ENCODE data around the gene SSTR4. TPM values are rescaled to one million over a fixed set of nuclear protein-coding genes. Genes with fewer than 3 reads are reported as not detected.
"Not testable (repeated sequence)": the region's sequence is repeated elsewhere in the genome, so short reads cannot be mapped to it uniquely, and the experiment has no call there.

Gene SSTR4
- total RNA-seq, 1 donor from 2014 or later: not detected

DNA sequence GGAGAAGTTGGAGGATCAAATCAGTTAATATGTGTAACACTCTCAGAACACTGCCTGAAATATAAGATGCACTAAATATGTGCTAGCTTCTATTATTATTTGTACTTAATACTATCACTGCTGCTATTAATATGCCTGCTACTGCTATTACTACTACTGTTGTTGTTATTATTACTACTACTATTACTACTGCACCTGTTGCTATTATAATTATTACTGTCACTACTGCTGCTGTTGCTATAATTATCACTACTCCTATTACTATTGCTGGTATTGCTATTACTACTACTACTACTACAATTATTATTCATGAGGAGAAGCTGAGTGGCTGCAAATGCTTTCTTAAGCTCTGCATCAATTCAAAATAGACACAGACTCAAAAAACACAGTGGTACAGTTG, 16.7 kb upstream of the SSTR4 start:
- intact Hi-C loops (cut with micrococcal nuclease): no loop called here

DNA sequence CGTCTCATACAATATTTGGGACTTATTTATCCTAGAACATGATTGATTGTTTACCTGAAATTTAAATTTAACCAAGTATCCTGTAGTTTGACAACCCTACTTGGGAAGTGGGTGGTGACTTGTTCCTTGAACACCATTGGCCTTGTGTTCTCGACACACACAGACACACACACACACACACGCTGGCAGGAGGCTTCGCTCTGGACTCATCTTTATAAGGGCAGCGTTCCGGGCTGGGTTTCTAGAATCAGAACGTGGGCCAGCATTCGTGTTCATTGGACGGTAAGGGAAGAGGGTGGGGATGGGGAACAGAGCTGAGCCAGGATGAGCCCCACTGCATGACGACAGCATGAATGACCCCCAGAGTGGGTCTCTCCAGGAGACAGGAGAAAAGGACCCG, 16.2 kb upstream of the SSTR4 start:
- intact Hi-C loops (cut with micrococcal nuclease): no loop called here

DNA sequence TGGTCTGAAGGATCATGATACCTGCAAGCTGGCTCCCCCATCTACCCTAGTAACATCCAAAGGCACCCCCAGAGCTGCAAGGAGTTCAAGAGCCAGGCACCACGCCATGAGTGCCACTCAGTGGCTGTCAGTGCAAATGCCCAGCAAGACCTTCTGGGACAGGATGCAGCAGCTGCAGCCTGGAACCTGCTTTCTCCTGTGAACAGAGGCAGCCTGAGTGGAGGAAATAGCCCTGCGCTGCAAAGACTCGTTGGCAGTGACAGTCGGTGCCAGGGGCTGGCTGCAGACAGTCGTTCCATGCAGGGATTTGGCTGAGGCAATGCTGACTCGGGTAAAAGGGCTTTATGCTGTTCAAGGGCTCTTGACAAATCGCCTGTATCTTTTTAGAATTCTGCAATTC, 15.7 kb upstream of the SSTR4 start:
- intact Hi-C loops (cut with micrococcal nuclease): no loop called here

DNA sequence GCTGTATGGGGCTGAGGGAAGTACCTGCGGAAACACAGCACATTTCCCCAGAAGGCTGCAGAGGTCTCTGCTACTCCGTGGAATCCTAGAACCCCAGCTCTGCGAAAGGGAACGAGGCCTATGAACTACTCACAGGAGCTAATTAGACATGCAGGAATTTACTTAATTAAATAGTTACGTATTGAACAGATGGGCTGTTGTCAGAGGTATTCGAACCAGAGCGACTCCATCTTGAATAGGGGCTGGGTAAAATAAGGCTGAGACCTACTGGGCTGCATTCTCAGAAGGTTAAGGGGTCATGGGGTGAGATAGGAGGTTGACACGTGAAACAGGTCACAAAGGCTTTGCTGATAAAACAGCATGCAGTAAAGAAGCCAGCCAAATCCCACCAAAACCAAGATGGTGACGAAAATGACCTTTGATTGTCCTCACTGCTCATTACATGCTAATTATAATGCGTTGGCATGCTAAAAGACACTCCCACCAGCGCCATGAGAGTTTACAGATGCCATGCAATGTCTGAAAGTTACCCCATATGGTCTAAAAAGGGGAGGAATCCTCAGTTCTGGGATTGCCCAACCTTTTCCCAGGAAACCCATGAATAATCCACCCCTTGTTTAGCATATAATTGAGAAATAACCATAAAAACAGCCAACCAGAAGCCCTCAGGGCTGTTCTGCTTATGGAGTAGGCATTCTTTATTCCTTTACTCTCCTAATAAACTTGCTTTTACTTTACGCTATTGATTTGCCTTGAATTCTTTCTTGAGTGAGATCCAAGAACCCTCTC, 14.7 kb upstream of the SSTR4 start:
- intact Hi-C loops (cut with micrococcal nuclease): no loop called here

DNA sequence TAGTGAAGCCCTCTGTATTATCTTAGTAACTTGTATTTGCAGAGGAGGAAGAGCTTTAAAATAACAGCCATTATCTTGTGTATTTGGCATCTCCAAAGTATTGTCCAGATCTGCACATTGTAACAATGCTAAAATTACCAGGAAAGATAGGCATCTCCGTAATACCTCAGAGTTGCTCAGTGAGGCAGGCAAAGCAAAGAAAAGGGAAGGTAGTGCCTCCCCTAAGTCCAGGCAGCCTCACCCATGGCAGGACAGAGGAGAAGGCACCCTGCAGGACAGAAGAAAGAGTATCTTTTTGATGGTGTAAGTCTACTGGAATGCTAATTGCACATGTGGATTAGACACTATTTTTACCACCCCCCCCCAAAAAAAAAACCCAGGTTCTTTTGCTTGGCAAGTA, 13.6 kb upstream of the SSTR4 start:
- intact Hi-C loops (cut with micrococcal nuclease): no loop called here

DNA sequence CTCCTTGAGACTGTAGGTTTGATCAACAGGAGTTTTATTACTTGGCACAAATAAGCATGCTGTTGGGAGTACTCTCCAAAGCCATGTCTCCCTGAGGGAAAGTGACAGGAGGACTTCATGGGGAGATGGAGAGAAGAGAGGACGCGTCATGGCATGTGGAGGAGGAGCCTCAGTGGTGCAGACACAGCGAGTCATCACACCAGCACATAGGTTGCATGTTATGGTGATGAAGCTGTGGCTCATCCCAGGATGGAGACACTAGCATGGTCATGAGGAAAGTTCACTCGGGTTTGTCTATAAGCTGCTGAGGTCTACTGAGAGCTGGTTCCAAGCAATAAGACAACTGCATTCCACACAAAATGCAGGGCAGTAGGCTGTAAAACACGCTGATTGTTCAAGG, 13.2 kb upstream of the SSTR4 start:
- intact Hi-C loops (cut with micrococcal nuclease): no loop called here

DNA sequence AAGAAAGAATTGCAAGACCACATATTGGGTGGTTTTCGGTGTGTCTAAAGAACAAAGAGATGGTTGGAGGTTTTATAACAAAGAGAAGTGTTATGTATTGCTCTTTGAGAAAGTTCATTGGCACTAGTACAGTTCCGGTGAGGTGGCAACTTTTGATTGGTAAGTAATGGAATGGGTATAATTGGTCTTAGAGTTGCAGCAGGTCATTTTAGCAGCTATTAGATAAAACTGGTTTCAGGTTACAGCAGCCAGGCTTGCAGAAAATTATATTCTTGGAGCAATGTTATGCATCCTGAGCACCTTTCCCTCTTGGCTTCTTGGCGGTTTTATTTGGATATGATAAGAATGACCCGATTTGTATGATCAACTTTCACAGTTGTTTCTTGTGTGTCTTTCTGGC, 12.3 kb upstream of the SSTR4 start:
- intact Hi-C loops (cut with micrococcal nuclease): no loop called here

DNA sequence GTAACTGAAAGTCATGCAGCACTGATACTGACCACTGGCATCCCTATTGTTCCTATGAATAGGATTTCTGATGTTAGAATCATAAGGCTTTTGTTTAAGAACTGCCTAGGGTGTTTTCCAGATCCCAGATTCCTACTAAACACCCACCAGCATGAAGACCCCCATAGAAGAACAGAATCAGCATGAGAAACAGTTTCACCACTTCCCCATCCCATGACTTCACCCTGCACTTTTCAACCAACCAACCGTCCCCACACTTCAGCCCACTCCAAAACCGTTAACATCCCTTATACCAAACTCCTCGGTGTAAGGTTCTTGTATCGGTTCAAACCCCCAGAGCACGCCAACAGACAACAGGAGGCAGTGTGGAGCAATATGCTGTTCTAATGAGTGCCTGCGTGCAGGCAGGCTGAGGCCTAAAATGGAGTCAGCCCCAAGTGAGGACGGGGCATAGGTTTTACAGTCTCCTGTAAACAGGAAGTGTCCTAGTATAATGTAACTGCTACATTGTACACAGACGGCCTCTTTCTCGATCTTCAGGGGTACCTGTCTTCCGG, 11.4 kb upstream of the SSTR4 start:
- intact Hi-C loops (cut with micrococcal nuclease): no loop called here

DNA sequence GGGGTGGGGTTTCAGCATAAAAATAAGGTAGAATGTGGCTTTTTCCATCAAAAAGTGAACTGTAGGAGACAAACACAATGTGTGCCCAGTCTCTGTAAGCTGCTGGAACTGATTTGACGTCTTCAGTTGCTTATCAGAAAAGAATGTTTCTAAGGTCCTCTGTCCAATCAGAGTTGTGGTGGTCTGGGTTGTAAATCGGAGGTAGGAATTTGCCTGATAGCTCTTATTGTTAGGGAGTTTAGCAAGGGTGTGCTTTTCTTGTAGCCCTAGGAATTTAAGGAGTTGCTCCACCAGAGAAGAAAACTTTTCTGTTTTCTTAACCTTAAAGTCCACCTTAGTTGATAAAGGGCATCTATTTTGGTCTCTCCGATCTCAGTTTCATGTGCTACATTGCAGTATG, 10.4 kb upstream of the SSTR4 start:
- intact Hi-C loops (cut with micrococcal nuclease): no loop called here

DNA sequence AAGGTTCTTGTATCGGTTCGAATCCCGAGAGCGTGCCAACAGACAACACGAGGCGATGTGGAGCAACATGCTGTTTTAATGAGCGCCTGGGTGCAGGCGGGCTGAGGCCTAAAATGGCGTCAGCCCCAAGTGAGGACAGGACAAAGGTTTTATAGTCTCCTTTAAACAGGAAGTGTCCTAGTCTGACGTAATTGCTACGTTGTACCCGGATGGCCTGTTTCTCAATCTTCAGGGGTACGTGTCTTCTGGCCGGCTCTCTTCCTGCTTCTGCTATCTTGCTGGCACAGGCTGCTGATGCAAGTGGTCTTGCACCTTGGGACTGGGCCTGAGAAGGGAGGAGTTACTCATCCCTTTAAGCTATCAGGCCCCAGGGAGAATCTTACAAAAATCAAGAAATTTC, 9.6 kb upstream of the SSTR4 start:
- intact Hi-C loops (cut with micrococcal nuclease): not testable (repeated sequence)

DNA sequence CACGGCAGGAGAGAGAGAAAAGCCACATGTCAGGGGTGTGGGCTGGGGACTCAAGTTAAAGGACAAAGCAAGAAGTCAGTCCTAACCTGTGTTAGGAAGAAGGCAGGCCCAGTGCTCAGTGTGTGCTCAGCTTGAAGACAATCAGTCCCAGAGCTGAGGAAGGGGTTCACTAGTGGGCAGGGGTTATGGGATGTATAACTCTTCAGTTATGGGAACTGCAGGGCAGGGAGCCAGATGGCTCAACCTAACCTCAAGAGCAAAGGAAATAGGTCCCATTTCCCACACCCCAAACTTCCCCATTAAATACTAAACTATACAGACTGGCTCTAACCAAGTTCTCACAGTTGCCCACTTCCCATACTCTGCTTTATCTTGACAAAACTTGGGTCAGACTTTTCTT, 7.4 kb upstream of the SSTR4 start:
- intact Hi-C loops (cut with micrococcal nuclease): no loop called here

DNA sequence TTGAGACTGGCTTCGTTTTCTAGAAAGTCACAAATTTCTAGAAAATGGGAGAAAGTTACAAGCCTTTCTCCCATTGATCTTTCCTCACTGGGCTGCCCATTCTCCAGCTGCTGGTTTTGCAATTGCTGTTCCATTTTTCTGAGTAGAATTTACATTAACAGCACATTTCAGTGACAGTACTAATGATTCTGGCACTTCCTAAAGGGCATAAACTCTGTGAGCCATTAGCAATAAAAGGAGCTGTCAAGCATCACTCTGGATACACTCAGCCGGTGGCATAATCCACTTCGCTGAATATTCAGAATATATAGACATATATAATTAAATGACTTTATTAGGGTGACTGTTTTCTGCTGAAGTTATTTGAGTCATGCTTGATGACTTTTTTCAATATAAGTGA, 6.7 kb upstream of the SSTR4 start:
- intact Hi-C loops (cut with micrococcal nuclease): no loop called here

DNA sequence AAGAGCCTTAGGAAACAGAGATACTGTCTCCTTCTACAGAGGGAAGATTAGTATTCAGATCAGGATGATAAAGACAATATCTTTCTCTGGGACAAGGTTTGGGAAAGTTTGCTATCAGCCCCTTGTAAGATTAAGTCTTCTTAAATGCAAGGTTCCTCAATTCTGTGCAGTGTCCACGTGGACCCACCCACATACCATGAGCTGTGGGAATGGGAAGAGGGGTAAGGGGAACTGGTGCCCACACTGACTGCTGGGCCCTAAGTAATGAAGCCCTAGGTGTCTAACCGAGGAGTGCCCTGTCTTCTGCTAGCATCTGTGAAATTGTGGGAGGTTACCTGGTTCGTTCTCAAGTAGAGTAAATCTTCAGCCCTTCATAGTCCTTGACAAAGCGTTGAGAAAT, 5.8 kb upstream of the SSTR4 start:
- intact Hi-C loops (cut with micrococcal nuclease): no loop called here

DNA sequence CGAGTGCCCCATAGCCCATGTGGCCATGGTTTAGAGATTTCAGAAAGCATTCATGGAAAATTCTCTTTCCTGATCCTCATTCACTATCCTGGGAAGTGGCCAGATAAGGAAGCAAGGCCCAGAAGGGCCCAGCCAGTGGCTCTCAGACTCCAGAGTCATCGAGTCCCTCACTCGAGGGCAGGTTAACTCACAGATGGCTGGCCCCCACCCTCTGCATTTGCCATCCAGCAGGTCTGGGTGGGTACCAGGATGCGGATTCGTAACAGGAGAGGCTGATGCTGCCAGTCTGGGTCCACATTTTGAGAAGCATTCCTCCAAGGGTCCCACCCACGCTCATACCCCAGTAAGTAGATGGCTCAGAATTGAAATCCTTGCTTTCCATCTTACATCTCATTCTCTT, 3.8 kb upstream of the SSTR4 start:
- intact Hi-C loops (cut with micrococcal nuclease): no loop called here

DNA sequence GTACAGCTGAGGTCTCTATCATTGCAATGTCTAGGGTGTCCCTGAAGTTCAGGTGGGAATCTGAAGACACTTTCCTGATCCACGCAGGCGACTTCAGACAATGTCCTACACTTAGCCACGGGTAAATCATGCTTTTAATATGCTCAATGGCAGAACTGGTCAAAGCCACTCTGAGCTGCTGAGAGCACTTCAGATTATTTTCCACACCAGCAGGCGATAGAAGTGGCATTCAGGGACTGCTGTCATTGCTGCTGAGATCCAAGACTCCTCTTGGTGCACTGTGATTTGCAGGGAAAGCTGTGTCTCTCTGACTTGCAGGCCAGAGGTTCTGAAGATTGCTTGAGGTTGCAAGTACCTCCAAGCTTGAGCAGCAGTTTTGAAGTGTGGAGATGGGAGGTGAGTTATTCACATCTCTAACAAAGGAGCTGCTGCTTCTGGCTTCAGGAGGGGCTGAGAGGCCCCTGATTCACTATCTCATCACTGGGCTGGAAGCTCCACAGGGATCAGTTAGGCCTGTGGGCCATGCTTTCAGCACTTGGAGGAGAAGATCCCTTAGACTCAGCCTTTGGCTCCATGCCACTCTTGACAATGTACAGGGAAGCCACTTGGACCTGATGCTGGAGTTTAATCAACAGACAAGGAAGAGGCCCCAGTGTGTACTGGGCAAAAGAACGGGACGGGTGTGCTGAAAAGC, 2.9 kb upstream of the SSTR4 start:
- intact Hi-C loops (cut with micrococcal nuclease): no loop called here

DNA sequence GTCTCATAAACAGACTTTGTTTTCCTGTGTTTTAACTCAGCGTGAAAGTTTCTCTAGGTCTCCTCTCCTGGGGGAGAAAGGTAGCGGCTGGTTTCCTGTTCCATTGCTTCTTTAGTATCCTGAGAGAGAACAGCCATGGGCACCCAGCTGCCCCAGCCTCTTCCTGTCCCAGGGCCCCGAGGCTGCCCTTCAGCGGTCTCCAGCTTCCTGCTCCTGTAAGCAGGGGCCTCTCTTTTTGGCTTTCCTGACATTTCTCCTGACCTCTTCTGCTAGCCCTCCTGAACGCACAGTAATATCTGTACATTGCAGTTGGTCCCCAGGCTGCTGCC, 2.4 kb upstream of the SSTR4 start:
- intact Hi-C loops (cut with micrococcal nuclease): no loop called here

DNA sequence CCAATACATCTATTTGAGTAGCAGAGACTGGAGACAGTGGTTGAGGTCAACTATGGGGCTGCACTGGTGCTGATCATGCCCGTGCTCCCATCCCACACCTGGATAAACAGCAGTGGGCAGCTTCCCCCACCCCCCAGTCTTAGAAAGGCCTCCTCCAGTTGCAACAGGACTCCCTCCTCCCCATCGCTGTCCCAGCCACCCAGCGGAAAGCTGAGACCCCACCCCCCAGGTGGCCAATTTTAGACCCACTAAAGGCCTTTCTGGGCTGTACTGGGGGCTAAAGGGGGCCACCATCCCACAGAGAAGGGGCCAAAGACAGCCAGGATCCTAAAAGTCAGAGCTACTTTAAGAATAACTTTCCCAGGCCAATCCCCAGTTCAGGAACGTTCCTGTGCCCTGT, 1.2 kb upstream of the SSTR4 start:
- intact Hi-C loops (cut with micrococcal nuclease): no loop called here

DNA sequence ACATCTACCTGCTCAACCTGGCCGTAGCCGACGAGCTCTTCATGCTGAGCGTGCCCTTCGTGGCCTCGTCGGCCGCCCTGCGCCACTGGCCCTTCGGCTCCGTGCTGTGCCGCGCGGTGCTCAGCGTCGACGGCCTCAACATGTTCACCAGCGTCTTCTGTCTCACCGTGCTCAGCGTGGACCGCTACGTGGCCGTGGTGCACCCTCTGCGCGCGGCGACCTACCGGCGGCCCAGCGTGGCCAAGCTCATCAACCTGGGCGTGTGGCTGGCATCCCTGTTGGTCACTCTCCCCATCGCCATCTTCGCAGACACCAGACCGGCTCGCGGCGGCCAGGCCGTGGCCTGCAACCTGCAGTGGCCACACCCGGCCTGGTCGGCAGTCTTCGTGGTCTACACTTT, 619 bp downstream of the SSTR4 start:
- intact Hi-C loops (cut with micrococcal nuclease): no loop called here

DNA sequence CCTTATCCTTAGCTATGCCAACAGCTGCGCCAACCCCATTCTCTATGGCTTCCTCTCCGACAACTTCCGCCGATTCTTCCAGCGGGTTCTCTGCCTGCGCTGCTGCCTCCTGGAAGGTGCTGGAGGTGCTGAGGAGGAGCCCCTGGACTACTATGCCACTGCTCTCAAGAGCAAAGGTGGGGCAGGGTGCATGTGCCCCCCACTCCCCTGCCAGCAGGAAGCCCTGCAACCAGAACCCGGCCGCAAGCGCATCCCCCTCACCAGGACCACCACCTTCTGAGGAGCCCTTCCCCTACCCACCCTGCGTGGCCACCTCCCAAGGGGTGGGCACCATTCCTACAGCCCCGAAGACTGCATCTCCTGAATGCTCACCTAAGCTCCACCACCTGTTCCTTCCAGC, 1.3 kb downstream of the SSTR4 start:
- intact Hi-C loops (cut with micrococcal nuclease): no loop called here

DNA sequence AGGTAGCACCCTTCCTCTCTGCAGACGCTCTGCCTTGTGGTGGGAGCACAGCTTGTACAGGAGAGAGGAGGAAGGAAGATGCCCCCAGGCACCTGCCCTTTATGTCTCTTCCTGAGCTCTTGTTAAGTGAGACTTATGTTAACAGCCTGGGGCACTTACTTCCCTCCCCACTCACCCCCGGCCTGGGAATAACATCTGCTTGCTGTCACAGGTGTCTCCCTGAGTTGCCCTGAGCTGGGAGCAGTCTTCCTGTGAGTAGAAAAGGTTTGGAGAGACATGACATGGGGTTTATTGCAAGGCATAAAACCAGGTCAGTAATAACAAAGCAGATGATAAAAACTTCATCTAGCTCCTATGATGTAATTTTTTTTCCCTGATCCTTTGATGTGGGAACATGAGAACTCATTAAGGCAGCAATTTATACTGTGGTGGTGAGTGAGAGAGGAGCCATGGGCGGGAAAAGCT, 1.9 kb downstream of the SSTR4 start:
- intact Hi-C loops (cut with micrococcal nuclease): no loop called here

DNA sequence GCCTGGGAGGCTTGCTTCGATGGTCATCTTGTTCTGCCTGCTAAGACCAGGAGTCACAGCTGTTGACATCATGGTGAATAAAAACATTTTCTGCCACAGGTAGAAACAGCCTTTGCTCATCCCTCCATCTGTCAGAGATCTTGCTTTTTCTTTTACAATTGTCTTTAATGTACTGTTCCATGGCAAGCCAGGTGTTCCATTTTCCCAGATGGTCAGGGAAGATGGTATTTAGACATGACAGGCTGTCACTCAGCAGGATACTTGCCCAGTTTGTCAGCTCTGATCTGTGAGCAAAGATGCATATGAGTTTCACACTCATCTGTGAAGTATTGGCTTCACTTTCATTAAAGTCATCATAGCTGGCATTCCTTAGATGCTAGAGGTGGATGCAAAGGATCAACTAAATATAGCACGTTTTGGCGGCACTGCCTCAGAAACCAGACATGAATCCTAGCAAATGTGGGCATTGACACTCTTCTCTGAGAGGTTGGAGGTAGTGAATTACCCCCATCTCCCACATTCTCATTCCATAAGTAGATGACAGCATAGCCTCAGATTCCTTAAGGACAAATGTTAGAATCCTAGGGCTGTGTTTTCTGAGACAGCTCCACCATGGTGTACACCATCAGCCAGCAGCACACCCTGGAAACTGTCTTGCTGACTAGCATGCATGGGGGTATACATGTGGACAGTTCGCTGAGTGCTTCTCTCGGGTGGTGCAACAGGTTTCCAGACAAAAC, 4.2 kb downstream of the SSTR4 start:
- intact Hi-C loops (cut with micrococcal nuclease): no loop called here

DNA sequence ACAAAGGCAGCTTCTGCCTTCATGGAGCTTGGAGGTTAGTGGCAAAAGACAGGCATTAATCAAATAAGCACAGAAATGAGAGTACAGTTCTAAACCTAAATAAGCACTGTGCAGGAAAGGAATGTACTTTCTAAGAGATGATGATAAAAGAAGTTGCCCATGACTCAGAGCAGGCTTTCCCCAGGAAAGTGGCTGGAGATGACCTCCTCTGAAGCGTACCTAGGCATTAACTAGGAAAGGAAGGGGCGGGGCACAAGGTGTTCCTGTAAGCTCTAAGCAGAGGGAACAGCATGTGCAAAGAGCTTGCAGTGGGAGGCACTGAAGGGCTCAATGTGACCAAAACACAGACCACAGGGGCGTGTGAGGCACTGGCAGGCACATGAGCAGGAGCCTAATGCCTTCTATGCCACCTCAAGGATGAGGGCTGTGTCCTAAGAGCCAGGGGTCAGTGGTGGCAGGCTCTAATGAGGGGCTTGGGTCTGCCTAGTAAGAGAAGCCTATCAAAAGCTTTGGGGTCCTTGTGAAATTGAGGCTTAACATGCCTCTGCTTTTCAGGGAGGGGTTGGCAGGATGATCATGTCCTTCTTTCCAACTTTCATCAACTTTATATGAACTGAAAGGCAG, 4.9 kb downstream of the SSTR4 start:
- intact Hi-C loops (cut with micrococcal nuclease): no loop called here

Data from T-helper 2 cell treated with Interferon-gamma antibody and Interleukin-4, amounts not matched to agents 100 ng/mL and 5 ng/mL, for 36 hours (primary cell).